B cell (primary cell): Measurements from ENCODE around the gene MRTFA.

Experiments used
- EZH2 ChIP-seq: IDR thresholded peaks from 2 replicates; pipeline ENCODE4 v1.6.1; 2012; ENCODE audit warnings: borderline replicate concordance, low read depth, mild to moderate bottlenecking, moderate library complexity, low read length; ENCODE audit not compliant: insufficient read depth, poor library complexity, severe bottlenecking
- TF ChIP-seq, protein P1 (sequence below): fragments of 200-600 bp; IDR thresholded peaks from one replicate; pipeline ENCODE4 v1.8.0; 2022; ENCODE audit warnings: antibody characterized with exemption, mild to moderate bottlenecking

DNA sequence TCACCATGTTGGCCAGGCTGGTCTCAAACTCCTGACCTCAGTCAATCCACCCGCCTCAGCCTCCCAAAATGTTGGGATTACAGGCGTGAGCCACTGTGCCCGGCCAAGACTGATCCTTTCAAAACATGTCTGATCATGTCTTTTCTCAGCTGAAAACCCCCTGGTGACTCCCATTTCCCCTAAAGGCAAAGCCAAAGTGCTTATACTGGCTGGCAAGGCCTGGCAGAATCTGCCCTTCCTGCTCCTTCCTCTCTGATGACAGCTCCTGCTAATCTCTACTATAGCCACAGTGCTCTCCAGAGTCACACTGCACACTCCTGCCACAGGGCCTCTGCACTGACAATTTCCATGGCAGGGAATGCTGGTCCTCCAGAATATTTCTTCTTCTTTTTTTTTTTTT is 40.1 kb upstream of the MRTFA start:
- no peak for TF ChIP-seq EZH2
- TF ChIP-seq, protein P1, sequence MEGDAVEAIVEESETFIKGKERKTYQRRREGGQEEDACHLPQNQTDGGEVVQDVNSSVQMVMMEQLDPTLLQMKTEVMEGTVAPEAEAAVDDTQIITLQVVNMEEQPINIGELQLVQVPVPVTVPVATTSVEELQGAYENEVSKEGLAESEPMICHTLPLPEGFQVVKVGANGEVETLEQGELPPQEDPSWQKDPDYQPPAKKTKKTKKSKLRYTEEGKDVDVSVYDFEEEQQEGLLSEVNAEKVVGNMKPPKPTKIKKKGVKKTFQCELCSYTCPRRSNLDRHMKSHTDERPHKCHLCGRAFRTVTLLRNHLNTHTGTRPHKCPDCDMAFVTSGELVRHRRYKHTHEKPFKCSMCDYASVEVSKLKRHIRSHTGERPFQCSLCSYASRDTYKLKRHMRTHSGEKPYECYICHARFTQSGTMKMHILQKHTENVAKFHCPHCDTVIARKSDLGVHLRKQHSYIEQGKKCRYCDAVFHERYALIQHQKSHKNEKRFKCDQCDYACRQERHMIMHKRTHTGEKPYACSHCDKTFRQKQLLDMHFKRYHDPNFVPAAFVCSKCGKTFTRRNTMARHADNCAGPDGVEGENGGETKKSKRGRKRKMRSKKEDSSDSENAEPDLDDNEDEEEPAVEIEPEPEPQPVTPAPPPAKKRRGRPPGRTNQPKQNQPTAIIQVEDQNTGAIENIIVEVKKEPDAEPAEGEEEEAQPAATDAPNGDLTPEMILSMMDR, result no peak
